CD14-positive monocyte (primary cell): ENCODE data around the gene GSK3A. TPM values are rescaled to one million over a fixed set of nuclear protein-coding genes. Genes with fewer than 3 reads are reported as not detected.

Experiments used
- DNase-seq, 3 donors: peaks; one replicate each; pipeline ENCODE4 v3.0.0-alpha.2; 2011 to 2022
- H2AFZ ChIP-seq: 2 replicates; pipeline ENCODE4 v1.6.0; 2012; ENCODE audit warnings: mild to moderate bottlenecking, low read depth, low read length, inconsistent platforms; ENCODE audit not compliant: insufficient read depth, poor library complexity, severe bottlenecking
- H3K27ac ChIP-seq, 2 donors: 1 replicate in 1 of 2; 2 replicates in 1 of 2; pipeline ENCODE4 v1.5.1; 2012 to 2013; ENCODE audit warnings: low read length in 2 of 2, control low read depth in 1 of 2, inconsistent platforms in 1 of 2, low read depth in 1 of 2, mild to moderate bottlenecking in 1 of 2
- H3K27me3 ChIP-seq, 2 donors: one replicate each; pipeline versions ENCODE4 v1.6.0 to v1.6.1; 2011 to 2013; ENCODE audit warnings: low read length in 2 of 2; ENCODE audit not compliant: control insufficient read depth in 2 of 2, insufficient read depth in 2 of 2
- H3K36me3 ChIP-seq, 2 donors: replicated peaks in 1 of 2; 1 replicate in 1 of 2; 2 replicates in 1 of 2; pipeline versions ENCODE4 v1.5.1 to v1.6.1; 2012 to 2013; ENCODE audit warnings: low read length in 2 of 2, control low read depth in 1 of 2, inconsistent platforms in 1 of 2, mild to moderate bottlenecking in 1 of 2; ENCODE audit not compliant: insufficient read depth in 2 of 2, control insufficient read depth in 1 of 2
- H3K4me1 ChIP-seq, 2 donors: 1 replicate in 1 of 2; 2 replicates in 1 of 2; pipeline versions ENCODE4 v1.5.1 to v1.6.1; 2012 to 2013; ENCODE audit warnings: low read length in 2 of 2, control low read depth in 1 of 2, inconsistent platforms in 1 of 2, mild to moderate bottlenecking in 1 of 2, moderate library complexity in 1 of 2; ENCODE audit not compliant: insufficient read depth in 2 of 2, control insufficient read depth in 1 of 2
- H3K4me2 ChIP-seq: replicated peaks from 2 replicates; pipeline ENCODE3; 2012; ENCODE audit warnings: low read length, moderate library complexity, mild to moderate bottlenecking; ENCODE audit not compliant: poor library complexity, severe bottlenecking; ENCODE audit errors: extremely low read depth
- H3K4me3 ChIP-seq, 3 experiments: fragments of 200-600 bp in 1 of 3; sonication (generic) in 1 of 3; replicated peaks in 1 of 3; 1 replicate in 2 of 3; 2 replicates in 1 of 3; pipeline ENCODE4 v1.5.1; 2011 to 2013; ENCODE audit warnings: low read length in 3 of 3, mild to moderate bottlenecking in 3 of 3, control low read depth in 2 of 3, low read depth in 2 of 3, inconsistent platforms in 1 of 3, moderate library complexity in 1 of 3
- H3K79me2 ChIP-seq: 2 replicates; pipeline ENCODE4 v1.6.0; 2012; ENCODE audit warnings: mild to moderate bottlenecking, control low read depth, inconsistent platforms, low read length, moderate library complexity; ENCODE audit not compliant: insufficient read depth
- H3K9ac ChIP-seq: 2 replicates; pipeline ENCODE4 v1.6.0; 2017; ENCODE audit warnings: low read length, mild to moderate bottlenecking; ENCODE audit not compliant: insufficient read depth, poor library complexity, severe bottlenecking
- H3K9me3 ChIP-seq, 2 donors: replicated peaks in 1 of 2; 1 replicate in 1 of 2; 2 replicates in 1 of 2; pipeline versions ENCODE4 v1.5.1 to v1.6.1; 2012 to 2013; ENCODE audit warnings: low read length in 2 of 2, control low read depth in 1 of 2; ENCODE audit not compliant: control insufficient read depth in 1 of 2, insufficient read depth in 1 of 2
- H4K20me1 ChIP-seq: 2 replicates; pipeline ENCODE4 v1.6.0; 2012; ENCODE audit warnings: mild to moderate bottlenecking, low read length, control low read depth, moderate library complexity; ENCODE audit not compliant: insufficient read depth
- H3K27ac Mint-ChIP-seq, 7 donors: one replicate each; pipeline ENCODE4 v1.8.0; 2020; ENCODE audit warnings: mild to moderate bottlenecking in 7 of 7, mixed read lengths in 7 of 7, moderate library complexity in 6 of 7, inconsistent platforms in 2 of 7
- H3K27me3 Mint-ChIP-seq, 3 donors: one replicate each; pipeline ENCODE4 v1.8.0; 2021 to 2022; ENCODE audit warnings: low read depth in 3 of 3, mild to moderate bottlenecking in 3 of 3, mixed read lengths in 3 of 3, moderate library complexity in 3 of 3, inconsistent platforms in 1 of 3
- H3K36me3 Mint-ChIP-seq, 2 donors: one replicate each; pipeline ENCODE4 v1.8.0; 2020; ENCODE audit warnings: mixed read lengths in 2 of 2, inconsistent platforms in 1 of 2, mild to moderate bottlenecking in 1 of 2
- H3K4me1 Mint-ChIP-seq: one replicate; pipeline ENCODE4 v1.8.0; 2020; ENCODE audit warnings: mild to moderate bottlenecking, mixed read lengths
- H3K4me3 Mint-ChIP-seq, 2 donors: one replicate each; pipeline ENCODE4 v1.8.0; 2020; ENCODE audit warnings: mild to moderate bottlenecking in 2 of 2, mixed read lengths in 2 of 2, moderate library complexity in 1 of 2
- H3K9me3 Mint-ChIP-seq, 7 donors: one replicate each; pipeline ENCODE4 v1.8.0; 2020 to 2022; ENCODE audit warnings: mixed read lengths in 7 of 7, mild to moderate bottlenecking in 6 of 7, moderate library complexity in 6 of 7, inconsistent platforms in 2 of 7
- WGBS: methylation state at CpG from one replicate; pipeline ENCODE4 v1.1.5; 2013; ENCODE audit warnings: missing lambda C conversion rate; ENCODE audit not compliant: insufficient coverage; 5-methylcytosine and 5-hydroxymethylcytosine counted together
- intact Hi-C, 2 donors: fragments of 100-400 bp; cut with micrococcal nuclease; formaldehyde crosslinking; loops; one replicate each; pipeline versions ENCODE4 v1.15.0 to v1.15.1; 2023
- polyA plus RNA-seq, 3 donors: library from polyadenylated mRNA; depleted of rRNA in 1 of 3; unstranded in 2 of 3; stranded (reverse) in 1 of 3; fragments of 300-500 nt in 2 of 3; fragments of >200 nt in 1 of 3; fragmentation: Illumina TruSeq in 2 of 3; gene quantifications; 1 replicate in 2 of 3; 2 replicates in 1 of 3; pipeline ENCODE4 v1.2.3, GENCODE V29; 2012 to 2021
- TF ChIP-seq, protein P1 (sequence below): fragments of 200-600 bp; IDR thresholded peaks from one replicate; pipeline ENCODE4 v1.8.0; 2022; ENCODE audit warnings: antibody characterized with exemption, mild to moderate bottlenecking

The GSK3A gene
- polyA plus RNA-seq, 3 donors = 12.3 to 47.2 (median 14.9) TPM

DNA sequence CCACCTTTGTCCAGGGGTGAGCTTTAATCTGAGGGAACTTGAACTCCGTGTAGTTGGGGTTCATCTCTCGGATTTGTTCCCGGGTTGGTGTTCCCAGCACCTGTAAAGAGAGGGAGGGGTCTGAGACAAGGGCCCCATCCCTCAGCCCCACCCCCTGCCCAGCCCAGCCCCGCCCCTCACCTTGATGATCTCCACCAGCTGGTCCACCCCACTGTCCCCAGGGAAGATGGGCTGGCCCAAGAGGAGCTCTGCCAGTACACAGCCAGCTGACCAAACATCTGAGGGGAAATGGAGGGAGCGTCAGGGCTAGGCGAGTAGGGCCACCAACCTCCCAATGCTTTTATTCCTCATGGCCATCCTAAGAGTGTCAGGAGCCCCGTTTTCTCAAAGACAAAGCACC is 9.3 kb downstream of the GSK3A start:
- H3K79me2 ChIP-seq = peaks cover 39% of the 10 kb centered on the region

DNA sequence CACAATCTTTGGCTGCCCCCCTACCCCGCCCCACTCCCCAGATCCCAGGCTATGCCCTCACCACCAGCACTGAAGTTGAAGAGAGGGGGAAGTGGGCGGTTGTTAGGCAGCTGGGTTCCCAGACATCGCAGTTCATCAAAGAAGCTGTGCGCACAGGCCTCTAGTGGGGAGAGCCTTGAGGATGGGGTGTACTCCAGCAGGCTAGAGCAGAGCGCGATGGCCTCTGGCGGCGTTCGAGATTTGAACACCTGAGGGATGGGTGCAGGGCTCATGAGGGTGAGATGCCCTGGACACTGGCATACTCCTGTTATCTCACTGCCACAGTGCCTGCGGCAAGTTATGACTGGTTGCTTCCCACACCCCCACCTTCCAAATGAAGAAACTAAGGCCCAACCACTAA is 10.0 kb downstream of the GSK3A start:
- peaks cover 36% of the 10 kb centered on the region for H3K79me2 ChIP-seq
- no peak overlapping the region for H3K9ac ChIP-seq
- H3K4me1 ChIP-seq = no peaks in the 10 kb centered on the region
- Mint-ChIP-seq H3K4me3 (no peak overlapping the region), H3K4me1 (peaks cover 9% of the 10 kb centered on the region), H3K9me3 (no peaks in the 10 kb centered on the region), H3K36me3 (peaks cover 80 to 96% of the 10 kb centered on the region in 2 donors), H3K27ac (peak overlapping the region in 3 of 7 donors; percentile 37 to 57 (median 38)), H3K27me3 (no peaks in the 10 kb centered on the region)
- TF ChIP-seq, protein P1, sequence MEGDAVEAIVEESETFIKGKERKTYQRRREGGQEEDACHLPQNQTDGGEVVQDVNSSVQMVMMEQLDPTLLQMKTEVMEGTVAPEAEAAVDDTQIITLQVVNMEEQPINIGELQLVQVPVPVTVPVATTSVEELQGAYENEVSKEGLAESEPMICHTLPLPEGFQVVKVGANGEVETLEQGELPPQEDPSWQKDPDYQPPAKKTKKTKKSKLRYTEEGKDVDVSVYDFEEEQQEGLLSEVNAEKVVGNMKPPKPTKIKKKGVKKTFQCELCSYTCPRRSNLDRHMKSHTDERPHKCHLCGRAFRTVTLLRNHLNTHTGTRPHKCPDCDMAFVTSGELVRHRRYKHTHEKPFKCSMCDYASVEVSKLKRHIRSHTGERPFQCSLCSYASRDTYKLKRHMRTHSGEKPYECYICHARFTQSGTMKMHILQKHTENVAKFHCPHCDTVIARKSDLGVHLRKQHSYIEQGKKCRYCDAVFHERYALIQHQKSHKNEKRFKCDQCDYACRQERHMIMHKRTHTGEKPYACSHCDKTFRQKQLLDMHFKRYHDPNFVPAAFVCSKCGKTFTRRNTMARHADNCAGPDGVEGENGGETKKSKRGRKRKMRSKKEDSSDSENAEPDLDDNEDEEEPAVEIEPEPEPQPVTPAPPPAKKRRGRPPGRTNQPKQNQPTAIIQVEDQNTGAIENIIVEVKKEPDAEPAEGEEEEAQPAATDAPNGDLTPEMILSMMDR = no peak
- DNase-seq = no peak
- WGBS = 100% methylated on average over 1 of the region's 10 CpGs
- no peak overlapping the region for H2AFZ ChIP-seq
- peaks cover 99% of the 10 kb centered on the region for H4K20me1 ChIP-seq
- H3K9me3 ChIP-seq = no peaks in the 10 kb centered on the region
- H3K36me3 ChIP-seq = peaks cover 87 to 97% of the 10 kb centered on the region in 2 donors
- peak overlapping the region in 1 of 2 donors; percentile 41 for H3K27ac ChIP-seq
- no peak overlapping the region for H3K4me2 ChIP-seq
- intact Hi-C loops = loop anchor here in 1 of 2 donors (10.0 kb wide), 1 partner anchor 128 kb away; no protein-coding TSS in a partner anchor
- H3K27me3 ChIP-seq = no peaks in the 10 kb centered on the region
- no peak overlapping the region for H3K4me3 ChIP-seq

More for the DNA sequence above, 9.3 kb downstream of the GSK3A start:
- H2AFZ ChIP-seq = no peak overlapping the region
- H3K4me2 ChIP-seq = no peak overlapping the region
- intact Hi-C loops = loop anchor here in 1 of 2 donors (10.0 kb wide), 1 partner anchor 128 kb away; no protein-coding TSS in a partner anchor
- no peak overlapping the region for H3K9ac ChIP-seq
- Mint-ChIP-seq H3K27ac (peak overlapping the region in 3 of 7 donors; percentile 13 to 86 (median 70)), H3K9me3 (no peaks in the 10 kb centered on the region), H3K4me3 (no peak overlapping the region), H3K27me3 (no peaks in the 10 kb centered on the region), H3K4me1 (peaks cover 8% of the 10 kb centered on the region), H3K36me3 (peaks cover 76 to 89% of the 10 kb centered on the region in 2 donors)
- H3K9me3 ChIP-seq = no peaks in the 10 kb centered on the region
- H3K36me3 ChIP-seq = peaks cover 82 to 91% of the 10 kb centered on the region in 2 donors
- peak overlapping the region in 1 of 2 donors; percentile 14 for H3K27ac ChIP-seq
- H3K4me3 ChIP-seq = no peak overlapping the region
- H3K4me1 ChIP-seq = no peaks in the 10 kb centered on the region
- H4K20me1 ChIP-seq = peaks cover 97% of the 10 kb centered on the region
- H3K27me3 ChIP-seq = no peaks in the 10 kb centered on the region
- no peak for DNase-seq
- 87% methylated on average over 3 of the region's 7 CpGs for WGBS
- TF ChIP-seq, protein P1 = no peak
